Aorta (tissue), 5 donors: ENCODE results near the gene RANBP6. TPM values are rescaled to one million over a fixed set of nuclear protein-coding genes. Genes with fewer than 3 reads are reported as not detected.

ENCODE experiments used
- ATAC-seq: fragments of 200-7000 bp; cut with Tn5 transposase; one replicate; pipeline ENCODE4 v1.9.1; 2022; ENCODE audit warnings: moderate library complexity; ENCODE audit not compliant: low FRiP score
- DNase-seq, 2 donors: peaks; one replicate each; pipeline ENCODE4 v3.0.0-alpha.2; 2020
- H3K27ac ChIP-seq, 2 donors: one replicate each; pipeline ENCODE4 v1.5.1; 2013; ENCODE audit warnings: low read length in 2 of 2, mild to moderate bottlenecking in 2 of 2, moderate library complexity in 2 of 2, control low read depth in 1 of 2, inconsistent platforms in 1 of 2, low read depth in 1 of 2
- H3K27me3 ChIP-seq, 2 donors: one replicate each; pipeline ENCODE4 v1.6.1; 2013; ENCODE audit warnings: control low read depth in 1 of 2, low read length in 1 of 2, mild to moderate bottlenecking in 1 of 2, moderate library complexity in 1 of 2; ENCODE audit not compliant: insufficient read depth in 2 of 2, control insufficient read depth in 1 of 2
- H3K36me3 ChIP-seq, 2 donors: one replicate each; pipeline ENCODE4 v1.6.1; 2013; ENCODE audit warnings: control low read depth in 1 of 2, low read length in 1 of 2, mild to moderate bottlenecking in 1 of 2; ENCODE audit not compliant: insufficient read depth in 2 of 2, control insufficient read depth in 1 of 2
- H3K4me1 ChIP-seq, 2 donors: one replicate each; pipeline ENCODE4 v1.6.1; 2013; ENCODE audit warnings: low read length in 2 of 2, control low read depth in 1 of 2, mild to moderate bottlenecking in 1 of 2, moderate library complexity in 1 of 2; ENCODE audit not compliant: insufficient read depth in 2 of 2, control insufficient read depth in 1 of 2
- H3K4me3 ChIP-seq, 2 donors: one replicate each; pipeline ENCODE4 v1.5.1; 2013; ENCODE audit warnings: low read length in 2 of 2, control low read depth in 1 of 2, mild to moderate bottlenecking in 1 of 2
- H3K9me3 ChIP-seq: one replicate; pipeline ENCODE4 v1.6.1; 2013; ENCODE audit warnings: mild to moderate bottlenecking, low read length; ENCODE audit not compliant: control insufficient read depth
- WGBS, 2 donors: extraction: QIAGEN DNeasy Blood & Tissue Kit; methylation state at CpG; one replicate each; pipeline ENCODE4 v1.1.7; 2013; 5-methylcytosine and 5-hydroxymethylcytosine counted together
- intact Hi-C, 2 donors: fragments of 100-400 bp; cut with DNase I; formaldehyde crosslinking; loops; one replicate each; pipeline versions ENCODE4 v1.14.2 to v1.15.0; 2022
- microRNA-seq, 2 donors: library from miRNA; unstranded; fragments of <30 nt; microRNA quantifications; one replicate each; pipeline ENCODE4 v1.2.0, GENCODE V29; 2020
- polyA plus RNA-seq, 2 donors: library from polyadenylated mRNA; stranded (reverse); fragments of 200-250 nt; gene quantifications; one replicate each; pipeline ENCODE4 v1.2.3, GENCODE V29; 2013
- total RNA-seq, 2 donors: library from RNA; stranded (reverse); fragmentation: NEBNext Ultra II Directional; extraction: Animal tissue kit (Norgen Biotek cat#: 25700); gene quantifications; one replicate each; pipeline ENCODE4 v1.2.1, GENCODE V29; 2021
- donor health status: healthy with polysubstance abuse.
- donor health status: Bipolar disorder and iron deficiency.
- donor health status: DM: no; HTN: no; CAD: no.
- donor health status: DM: no; HTN: no; CAD: no.
- donor health status: DM: yes; HTN: yes; CAD: no.

Gene RANBP6
- total and polyA plus RNA-seq, 4 donors: 2.4 to 14.0 (median 10.8) TPM

- no peaks in the 10 kb centered on the region for H3K4me1 ChIP-seq
- intact Hi-C loops: no loop called here
- ATAC-seq (no peak), DNase-seq (no peak)
- H3K9me3 ChIP-seq: no peaks in the 10 kb centered on the region
- no peak overlapping the region for H3K4me3 ChIP-seq
- 97 to 98% methylated on average over 5 of the region's 5 CpGs for WGBS, 2 donors
- no peaks in the 10 kb centered on the region for H3K27me3 ChIP-seq
- no peak overlapping the region for H3K27ac ChIP-seq
- H3K36me3 ChIP-seq: no peaks in the 10 kb centered on the region
These were observed 27.2 kb downstream of the RANBP6 start for GRCh38 chr9:5988265-5988664.

GRCh38 chr9:5983042-5983441, 32.4 kb downstream of the RANBP6 start:
- no peaks in the 10 kb centered on the region for H3K4me1 ChIP-seq
- ATAC-seq: no peak
- peaks cover 0 to 2% of the 10 kb centered on the region in 2 donors for H3K36me3 ChIP-seq
- intact Hi-C loops: no loop called here
- WGBS, 2 donors: 85 to 89% methylated on average over 2 of the region's 2 CpGs
- no peak for DNase-seq
- H3K27me3 ChIP-seq: peaks cover 0 to 2% of the 10 kb centered on the region in 2 donors
- no peak overlapping the region for H3K4me3 ChIP-seq
- H3K9me3 ChIP-seq: no peaks in the 10 kb centered on the region
- H3K27ac ChIP-seq: no peak overlapping the region

DNA sequence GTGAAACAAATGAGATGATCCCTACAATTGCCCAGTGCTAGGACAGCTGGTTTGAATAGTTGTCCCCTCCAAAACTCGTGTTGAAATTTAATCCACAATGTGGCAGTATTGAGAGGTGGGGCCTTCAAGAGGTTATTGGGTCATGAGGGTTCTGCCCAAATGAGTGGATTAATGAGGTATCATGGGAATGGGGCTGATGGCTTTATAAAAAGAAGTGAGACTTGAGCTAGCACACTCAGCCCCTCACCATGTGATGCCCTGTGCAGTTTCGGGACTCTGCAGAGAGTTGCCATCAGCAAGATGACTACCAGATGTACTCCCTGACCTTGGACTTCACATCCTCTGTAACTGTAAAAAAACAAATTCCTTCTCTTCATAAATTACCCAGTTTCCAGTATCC, 33.1 kb downstream of the RANBP6 start:
- Histone ChIP-seq H3K27ac (no peak overlapping the region), H3K4me3 (no peak overlapping the region), H3K4me1 (no peaks in the 10 kb centered on the region), H3K36me3 (peaks cover 0 to 2% of the 10 kb centered on the region in 2 donors), H3K27me3 (peaks cover 0 to 2% of the 10 kb centered on the region in 2 donors), H3K9me3 (no peaks in the 10 kb centered on the region)
- intact Hi-C loops: no loop called here
- no peak for DNase-seq
- WGBS, 2 donors: 65 to 78% methylated on average over 2 of the region's 2 CpGs
- ATAC-seq: no peak

GRCh38 chr9:5978523-5978922, 36.9 kb downstream of the RANBP6 start:
- 6 to 7% methylated on average over 1 of the region's 1 CpG for WGBS, 2 donors
- Histone ChIP-seq H3K4me1 (no peaks in the 10 kb centered on the region), H3K27me3 (peaks cover 0 to 2% of the 10 kb centered on the region in 2 donors), H3K36me3 (peaks cover 0 to 2% of the 10 kb centered on the region in 2 donors), H3K4me3 (no peak overlapping the region), H3K9me3 (no peaks in the 10 kb centered on the region), H3K27ac (no peak overlapping the region)
- DNase-seq: no peak
- intact Hi-C loops: no loop called here
- ATAC-seq: no peak

GRCh38 chr9:5976674-5977397, 38.6 kb downstream of the RANBP6 start:
- intact Hi-C loops: no loop called here
- DNase-seq: no peak
- Histone ChIP-seq H3K9me3 (no peaks in the 10 kb centered on the region), H3K4me3 (no peak overlapping the region), H3K27me3 (no peaks in the 10 kb centered on the region), H3K36me3 (peaks cover 0 to 3% of the 10 kb centered on the region in 2 donors), H3K27ac (peak overlapping the region in 1 of 2 donors; percentile 57), H3K4me1 (no peaks in the 10 kb centered on the region)
- no peak for ATAC-seq
- 85 to 87% methylated on average over 2 of the region's 2 CpGs for WGBS, 2 donors

DNA sequence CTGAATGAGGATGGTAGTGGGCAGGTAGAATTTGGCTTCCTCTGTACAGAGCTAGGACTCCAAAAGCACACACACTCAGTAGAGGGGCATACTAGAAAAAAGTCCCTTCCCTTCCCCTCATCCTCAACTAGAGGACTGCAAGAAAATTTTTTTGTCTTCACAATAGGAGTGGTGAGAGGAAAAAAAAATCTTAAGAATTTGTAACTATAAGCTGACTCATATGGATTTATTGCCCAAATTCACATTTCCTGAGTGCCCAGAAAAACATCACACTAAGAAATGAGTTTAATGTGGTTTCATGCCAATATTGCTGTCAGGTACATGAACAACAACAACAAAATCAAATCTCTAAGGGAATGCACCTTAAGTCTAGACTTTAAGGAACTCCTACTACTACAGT, 43.7 kb downstream of the RANBP6 start:
- Histone ChIP-seq H3K27ac (no peak overlapping the region), H3K4me1 (no peaks in the 10 kb centered on the region), H3K27me3 (no peaks in the 10 kb centered on the region), H3K9me3 (no peaks in the 10 kb centered on the region), H3K36me3 (peaks cover 0 to 4% of the 10 kb centered on the region in 2 donors), H3K4me3 (no peak overlapping the region)
- DNase-seq (no peak), ATAC-seq (no peak)
- intact Hi-C loops: no loop called here

Small RNA genes within 50 kb of the gene (microRNA-seq; reads per million reads assigned to microRNA genes)
- 0 to 0.99 reads per million in 2 donors for gene MIR4665

Other genes with a start within 250 kb of the RANBP6 start
- 10 to 100 TPM in 1 of 2 donors, 1 to 10 TPM in 1; 7.1 to 11.2 TPM for gene ERMP1, start 182.5 kb downstream of the RANBP6 start, total RNA-seq
- gene ERMP1, start 182.5 kb downstream of the RANBP6 start, polyA plus RNA-seq: 1 to 10 TPM; 2.5 to 4.0 TPM
- gene MLANA, start 124.7 kb downstream of the RANBP6 start, total RNA-seq: not detected
- under 1 TPM in 1 of 2 donors, not detected in 1; 0.25 TPM for gene MLANA, start 124.7 kb downstream of the RANBP6 start, polyA plus RNA-seq
- 100 to 1,000 TPM in 1 of 2 donors, 10 to 100 TPM in 1; 68.2 to 138 TPM for gene IL33, start 200.2 kb upstream of the RANBP6 start, total RNA-seq
- gene IL33, start 200.2 kb upstream of the RANBP6 start, polyA plus RNA-seq: 100 to 1,000 TPM in 1 of 2 donors, 10 to 100 TPM in 1; 53.0 to 178 TPM